CD4-positive, alpha-beta T cell treated with Interleukin-17A for 4 hours (primary cell): Measurements from ENCODE around the gene BCAR3.

Experiments
- DNase-seq: peaks from one replicate; pipeline ENCODE4 v3.0.0-alpha.2; 2020; ENCODE audit warnings: mixed read lengths

The BCAR3 gene

GRCh38 chr1:93633313-93633712, 48.3 kb downstream of the BCAR3 start:
- DNase-seq = no peak

GRCh38 chr1:93631626-93632365, 49.8 kb downstream of the BCAR3 start:
- no peak for DNase-seq

- DNase-seq = no peak
Observed at GRCh38 chr1:93630168-93630567, 51.5 kb downstream of the BCAR3 start.

- peak; percentile 62 for DNase-seq
Observed at GRCh38 chr1:93629101-93630059, 52.3 kb downstream of the BCAR3 start.

- no peak for DNase-seq
Observed at GRCh38 chr1:93628681-93629080, 53.0 kb downstream of the BCAR3 start.

- no peak for DNase-seq
Observed at GRCh38 chr1:93625582-93626327, 55.9 kb downstream of the BCAR3 start.

GRCh38 chr1:93623875-93624274, 57.8 kb downstream of the BCAR3 start:
- DNase-seq = no peak

GRCh38 chr1:93623436-93623835, 58.2 kb downstream of the BCAR3 start:
- DNase-seq = no peak

GRCh38 chr1:93621246-93621645, 60.4 kb downstream of the BCAR3 start:
- DNase-seq = no peak

- no peak for DNase-seq
Observed at GRCh38 chr1:93620841-93621210, 60.8 kb downstream of the BCAR3 start.

GRCh38 chr1:93620172-93620840, 61.3 kb downstream of the BCAR3 start:
- no peak for DNase-seq

- DNase-seq = no peak
Observed at GRCh38 chr1:93619507-93620171, 62.0 kb downstream of the BCAR3 start.

GRCh38 chr1:93617670-93618499, 63.8 kb downstream of the BCAR3 start:
- DNase-seq = no peak

- no peak for DNase-seq
Observed at GRCh38 chr1:93616996-93617669, 64.5 kb downstream of the BCAR3 start.

GRCh38 chr1:93616221-93616995, 65.2 kb downstream of the BCAR3 start:
- no peak for DNase-seq

GRCh38 chr1:93615582-93616150, 66.0 kb downstream of the BCAR3 start:
- DNase-seq = no peak

- no peak for DNase-seq
Observed at GRCh38 chr1:93614986-93615581, 66.6 kb downstream of the BCAR3 start.

- DNase-seq = no peak
Observed at GRCh38 chr1:93614541-93614940, 67.1 kb downstream of the BCAR3 start.

- DNase-seq = no peak
Observed at GRCh38 chr1:93613898-93614297, 67.7 kb downstream of the BCAR3 start.
